ENCODE results near the gene EMC1. TPM values are rescaled to one million over a fixed set of nuclear protein-coding genes. Genes with fewer than 3 reads are reported as not detected.

The EMC1 gene
- total and polyA plus RNA-seq, 2 donors (not counting 3 experiments of a cell fraction or from before 2014, with no cell fraction given) = 77.5 to 164 TPM

- no peak overlapping the region for H3K4me2 ChIP-seq (ENCODE audit: insufficient read depth, low read length)
- no peak overlapping the region for H3K9ac ChIP-seq (replicated peaks; ENCODE audit: extremely low read depth, insufficient read depth, low read length)
- POLR2A ChIA-PET = no interaction called here
- no peaks in the 10 kb centered on the region for H3K9me3 ChIP-seq (replicated peaks; ENCODE audit: control insufficient read depth, insufficient read depth, low read length)
- H3K79me2 ChIP-seq (ENCODE audit: control insufficient read depth, insufficient read depth, low read length) = no peaks in the 10 kb centered on the region
- intact Hi-C loops (cut with micrococcal nuclease) (no loop called here), dilution Hi-C loops (cut with MboI; ENCODE audit: extremely low pct_ligation_motif_present, low sequenced_read_pairs) (no loop called here)
- no peaks in the 10 kb centered on the region for H3K9me1 ChIP-seq (replicated peaks; ENCODE audit: control insufficient read depth, extremely low read depth, insufficient read depth, low read length)
- no TSS peak for BruUV-seq (replicated peaks)
- FAIRE-seq = no peak
- H3K36me3 ChIP-seq (ENCODE audit: control insufficient read depth in 2 of 2, extremely low read depth in 1 of 2, insufficient read depth in 2 of 2, low read length in 2 of 2) = peaks cover 12 to 28% of the 10 kb centered on the region in 2 experiments
- CTCF ChIA-PET = interaction anchor here (0.8 to 1.8 kb wide), 2 partner anchors 389 to 392 kb away, joined by 3 to 6 read pairs; no protein-coding TSS in a partner anchor
- no peak overlapping the region for H3K4me3 ChIP-seq (replicated peaks in 1 of 3; ENCODE audit: insufficient read depth in 1 of 3, low read depth in 1 of 3, low read length in 3 of 3)
- no peak overlapping the region for H3K27ac ChIP-seq (ENCODE audit: insufficient read depth, low read depth, low read length)
- H3K27me3 ChIP-seq (ENCODE audit: control insufficient read depth in 2 of 2, insufficient read depth in 2 of 2, low read length in 2 of 2) = no peaks in the 10 kb centered on the region
- H2AFZ ChIP-seq (ENCODE audit: low read depth, low read length) = no peak overlapping the region
- no peak for DNase-seq (ENCODE audit: low read depth, low spot score)
- no peaks in the 10 kb centered on the region for H4K20me1 ChIP-seq (replicated peaks; ENCODE audit: control insufficient read depth, extremely low read depth, insufficient read depth, low read length)
- H3K4me1 ChIP-seq (ENCODE audit: control insufficient read depth, extremely low read depth, insufficient read depth, low read length) = no peaks in the 10 kb centered on the region
- TF ChIP-seq POLR2AphosphoS5 (IDR thresholded peaks at IDR 0.05; ENCODE audit: insufficient read depth, low read depth, low read length) (no peak), CTCF (IDR thresholded peaks at IDR 0.05; ENCODE audit: extremely low read depth in 1 of 2, insufficient read depth in 1 of 2, low read depth in 1 of 2, low read length in 2 of 2) (no peak), MYC (IDR thresholded peaks at IDR 0.05; ENCODE audit: low read depth, low read length) (no peak), FOS (IDR thresholded peaks at IDR 0.05; ENCODE audit: borderline replicate concordance, insufficient read depth, low read length) (no peak), EZH2 (IDR thresholded peaks at IDR 0.05; ENCODE audit: borderline replicate concordance, low read depth, low read length, severe bottlenecking) (no peak), MAX (IDR thresholded peaks at IDR 0.05; ENCODE audit: insufficient read depth, insufficient read length) (no peak), GATA2 (IDR thresholded peaks at IDR 0.05; ENCODE audit: insufficient read depth, insufficient read length, low read depth, low read length) (no peak), POLR2A (IDR thresholded peaks at IDR 0.05; ENCODE audit: low read depth, low read length) (no peak), JUN (IDR thresholded peaks at IDR 0.05; ENCODE audit: borderline replicate concordance, insufficient read depth, insufficient read length, low read depth) (no peak)
Observed at GRCh38 chr1:19262047-19262446, 10.7 kb upstream of the EMC1 start.

Data from endothelial cell of umbilical vein (primary cell).